Tibial nerve (tissue), 4 donors: ENCODE results near the gene YES1.

ENCODE experiments used
- EP300 ChIP-seq, 2 donors: sonication (generic); formaldehyde crosslinking; IDR thresholded peaks; one replicate each; pipeline ENCODE4 v1.6.1; 2017; ENCODE audit warnings: antibody characterized with exemption in 2 of 2, mild to moderate bottlenecking in 1 of 2
- POLR2A ChIP-seq, 2 donors: fragments of 450-650 bp; IDR thresholded peaks; one replicate each; pipeline ENCODE4 v1.6.1; 2017; ENCODE audit warnings: antibody characterized with exemption in 2 of 2, mild to moderate bottlenecking in 2 of 2, moderate library complexity in 2 of 2
- TF ChIP-seq, protein P1 (sequence below), 5 experiments: fragments of 200-600 bp in 3 of 5; fragments of 450-650 bp in 2 of 5; sonication (generic) in 3 of 5; IDR thresholded peaks; one replicate each; pipeline ENCODE4 v1.5.1; 2016 to 2019; ENCODE audit warnings: antibody characterized with exemption in 5 of 5, mild to moderate bottlenecking in 3 of 5, moderate library complexity in 2 of 5

DNA sequence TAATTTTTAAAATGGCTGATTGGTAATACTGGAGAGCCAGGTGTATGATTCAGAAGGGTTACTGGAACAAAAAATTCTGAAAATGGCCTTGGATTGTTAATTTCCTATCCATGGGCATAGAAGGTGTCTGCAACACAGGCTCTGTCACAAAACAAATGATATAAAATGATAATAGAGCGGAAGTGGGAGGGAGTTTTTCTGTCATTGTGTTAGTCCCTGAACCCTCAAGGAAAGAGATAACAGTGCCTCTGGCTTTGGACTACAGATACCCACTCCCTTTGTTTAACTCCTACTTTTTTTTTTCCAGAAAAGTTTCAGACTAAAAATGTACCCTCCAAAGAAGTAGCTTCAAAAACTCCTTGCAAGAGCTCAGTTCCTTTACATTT, 28.0 kb upstream of the YES1 start:
- no peak for TF ChIP-seq POLR2A (IDR thresholded peaks at IDR 0.05)
- TF ChIP-seq, protein P1, sequence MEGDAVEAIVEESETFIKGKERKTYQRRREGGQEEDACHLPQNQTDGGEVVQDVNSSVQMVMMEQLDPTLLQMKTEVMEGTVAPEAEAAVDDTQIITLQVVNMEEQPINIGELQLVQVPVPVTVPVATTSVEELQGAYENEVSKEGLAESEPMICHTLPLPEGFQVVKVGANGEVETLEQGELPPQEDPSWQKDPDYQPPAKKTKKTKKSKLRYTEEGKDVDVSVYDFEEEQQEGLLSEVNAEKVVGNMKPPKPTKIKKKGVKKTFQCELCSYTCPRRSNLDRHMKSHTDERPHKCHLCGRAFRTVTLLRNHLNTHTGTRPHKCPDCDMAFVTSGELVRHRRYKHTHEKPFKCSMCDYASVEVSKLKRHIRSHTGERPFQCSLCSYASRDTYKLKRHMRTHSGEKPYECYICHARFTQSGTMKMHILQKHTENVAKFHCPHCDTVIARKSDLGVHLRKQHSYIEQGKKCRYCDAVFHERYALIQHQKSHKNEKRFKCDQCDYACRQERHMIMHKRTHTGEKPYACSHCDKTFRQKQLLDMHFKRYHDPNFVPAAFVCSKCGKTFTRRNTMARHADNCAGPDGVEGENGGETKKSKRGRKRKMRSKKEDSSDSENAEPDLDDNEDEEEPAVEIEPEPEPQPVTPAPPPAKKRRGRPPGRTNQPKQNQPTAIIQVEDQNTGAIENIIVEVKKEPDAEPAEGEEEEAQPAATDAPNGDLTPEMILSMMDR (IDR thresholded peaks at IDR 0.05) = no peak
- TF ChIP-seq EP300 (IDR thresholded peaks at IDR 0.05) = no peak
